Common myeloid progenitor, CD34-positive (primary cell): Measurements from ENCODE around the gene INPP5D.

Experiments
- CTCF ChIA-PET: fragments of 350-600 bp; sonication (Branson Sonifier 250); formaldehyde crosslinking; loops from one replicate; lab custom pipeline; 2021; ENCODE audit warnings: antibody characterized with exemption; lab: Charles Lee
- POLR2A ChIA-PET: fragments of 350-600 bp; sonication (Branson Sonifier 250); formaldehyde crosslinking; loops from one replicate; lab custom pipeline; 2021; ENCODE audit warnings: antibody characterized with exemption; lab: Charles Lee
- DNase-seq, 3 donors: peaks; one replicate each; pipeline versions ENCODE4 v3.0.0 to v3.0.0-alpha.2; 2013
- H3K27ac ChIP-seq, 2 experiments: 1 replicate in 1 of 2; 2 replicates in 1 of 2; pipeline ENCODE4 v1.7.0; 2013; ENCODE audit warnings: inconsistent platforms in 2 of 2, low read length in 2 of 2, mild to moderate bottlenecking in 2 of 2, low read depth in 1 of 2, moderate library complexity in 1 of 2; ENCODE audit not compliant: severe bottlenecking in 2 of 2, insufficient read depth in 1 of 2, poor library complexity in 1 of 2
- H3K27me3 ChIP-seq, 5 experiments: replicated peaks in 2 of 5; 1 replicate in 3 of 5; 2 replicates in 2 of 5; pipeline versions ENCODE4 v1.6.1 to v1.7.0; 2013; ENCODE audit warnings: low read length in 4 of 5, mild to moderate bottlenecking in 2 of 5, moderate library complexity in 2 of 5, inconsistent platforms in 1 of 5; ENCODE audit not compliant: insufficient read depth in 5 of 5, control insufficient read depth in 4 of 5
- H3K36me3 ChIP-seq, 4 experiments: 1 replicate in 2 of 4; 2 replicates in 2 of 4; pipeline versions ENCODE4 v1.6.1 to v1.7.0; 2013; ENCODE audit warnings: low read length in 3 of 4, control low read depth in 1 of 4, mild to moderate bottlenecking in 1 of 4; ENCODE audit not compliant: control insufficient read depth in 4 of 4, insufficient read depth in 4 of 4
- H3K4me1 ChIP-seq, 4 experiments: 1 replicate in 3 of 4; 2 replicates in 1 of 4; pipeline versions ENCODE4 v1.6.1 to v1.7.1; 2013; ENCODE audit warnings: low read length in 3 of 4, mild to moderate bottlenecking in 3 of 4, control low read depth in 1 of 4, inconsistent platforms in 1 of 4, moderate library complexity in 1 of 4; ENCODE audit not compliant: control insufficient read depth in 4 of 4, insufficient read depth in 4 of 4; ENCODE audit errors: control extremely low read depth in 1 of 4
- H3K4me3 ChIP-seq, 7 experiments: 1 replicate in 4 of 7; 2 replicates in 3 of 7; pipeline versions ENCODE4 v1.5.1 to v1.7.0; 2013; ENCODE audit warnings: mild to moderate bottlenecking in 7 of 7, low read length in 6 of 7, moderate library complexity in 6 of 7, inconsistent platforms in 2 of 7, low read depth in 2 of 7, control low read depth in 1 of 7; ENCODE audit not compliant: insufficient read depth in 4 of 7, control insufficient read depth in 1 of 7; ENCODE audit errors: extremely low read depth in 1 of 7
- H3K9me3 ChIP-seq, 5 experiments: 1 replicate in 4 of 5; 2 replicates in 1 of 5; pipeline versions ENCODE4 v1.6.1 to v1.7.1; 2013; ENCODE audit warnings: low read length in 4 of 5, mild to moderate bottlenecking in 2 of 5, inconsistent platforms in 1 of 5, low read depth in 1 of 5, moderate library complexity in 1 of 5; ENCODE audit not compliant: control insufficient read depth in 4 of 5, insufficient read depth in 2 of 5; ENCODE audit errors: control extremely low read depth in 1 of 5
- WGBS: methylation state at CpG from one replicate; pipeline ENCODE4 v1.1.5; 2013; ENCODE audit not compliant: insufficient coverage; 5-methylcytosine and 5-hydroxymethylcytosine counted together

The INPP5D gene

DNA sequence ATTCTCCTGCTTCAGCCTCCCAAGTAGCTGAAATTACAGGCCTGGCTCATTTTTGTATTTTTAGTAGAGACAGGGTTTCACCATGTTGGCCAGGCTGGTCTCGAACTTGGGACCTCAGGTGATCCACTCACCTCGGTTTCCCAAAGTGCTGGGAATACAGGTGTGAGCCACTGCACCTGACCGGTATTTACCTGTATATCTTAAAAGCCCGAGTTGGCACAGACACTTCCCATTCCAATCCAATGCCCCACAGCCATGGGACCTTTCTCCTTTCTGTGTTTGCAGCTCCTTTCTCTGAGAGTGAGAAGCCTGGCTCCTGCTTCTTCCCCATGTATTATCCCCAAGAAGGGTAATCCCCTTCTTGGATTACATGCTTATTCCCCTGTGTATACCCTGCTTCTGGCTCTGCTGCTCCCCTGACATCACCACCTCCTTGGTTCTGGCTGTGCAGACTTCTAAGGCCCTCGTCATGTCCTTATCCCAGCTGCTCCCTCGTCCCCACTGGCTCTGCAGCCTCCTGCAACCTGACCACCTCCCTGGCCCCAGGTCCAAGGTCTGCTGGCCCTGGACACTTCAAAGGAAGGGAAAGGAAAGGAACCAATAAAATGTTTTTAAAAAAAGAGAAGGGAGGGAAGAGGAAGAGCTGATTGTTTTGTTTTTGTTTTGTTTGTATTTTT, 52.8 kb downstream of the INPP5D start:
- POLR2A ChIA-PET, result no interaction called here
- H3K4me1 ChIP-seq, result peaks cover 4 to 47% (median 26%) of the 10 kb centered on the region in 4 experiments
- H3K27me3 ChIP-seq, result no peaks in the 10 kb centered on the region
- 88% methylated on average over 5 of the region's 6 CpGs for WGBS
- no peak overlapping the region for H3K4me3 ChIP-seq
- CTCF ChIA-PET, result interaction anchor here (1.1 to 1.9 kb wide), 4 partner anchors 8 to 18 kb away, joined by 3 to 11 read pairs (median 6); no protein-coding TSS in a partner anchor
- no peaks in the 10 kb centered on the region for H3K9me3 ChIP-seq
- peaks cover 10 to 36% (median 24%) of the 10 kb centered on the region in 4 experiments for H3K36me3 ChIP-seq
- peak overlapping the region in 1 of 2 experiments; percentile 25 for H3K27ac ChIP-seq
- no peak for DNase-seq

DNA sequence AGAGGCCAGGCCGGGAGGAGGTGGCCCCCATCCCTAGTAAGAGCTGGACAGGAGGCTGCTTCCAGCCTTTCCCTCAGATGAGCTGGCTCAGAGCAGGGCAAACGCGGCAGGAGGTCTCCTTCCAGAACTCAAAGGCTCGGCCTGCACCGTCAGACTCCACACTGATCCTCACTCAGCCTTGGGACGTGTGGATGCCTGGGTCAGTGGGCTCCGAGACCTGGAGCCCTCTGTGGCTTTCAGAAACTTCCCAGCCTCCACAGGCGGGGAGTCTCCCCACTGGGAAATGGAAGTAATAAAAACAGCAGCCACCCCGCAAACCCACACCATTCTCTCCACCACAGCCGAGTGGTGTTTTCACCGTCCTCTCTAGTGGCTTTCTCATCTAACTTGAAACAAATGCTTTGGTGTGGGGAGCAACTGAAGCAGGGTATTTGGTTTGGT, 54.3 kb downstream of the INPP5D start:
- ChIA-PET CTCF (interaction anchor here (0.9 to 1.9 kb wide), 2 partner anchors 15 to 53 kb away, joined by 4 to 11 read pairs; no protein-coding TSS in a partner anchor), POLR2A (interaction anchor here (0.6 kb wide), 1 partner anchor 9 kb away, joined by 3 read pairs; no protein-coding TSS in a partner anchor)

GRCh38 chr2:233115121-233115520, 55.0 kb downstream of the INPP5D start:
- ChIA-PET POLR2A (interaction anchor here (0.6 kb wide), 1 partner anchor 444 kb away, joined by 6 read pairs; no protein-coding TSS in a partner anchor), CTCF (interaction anchor here (1.7 to 1.8 kb wide), 2 partner anchors 13 to 33 kb away, joined by 4 to 5 read pairs; no protein-coding TSS in a partner anchor)
- DNase-seq, result no peak
- peak overlapping the region in 1 of 2 experiments; percentile 29 for H3K27ac ChIP-seq
- WGBS, result 96% methylated on average over 4 of the region's 7 CpGs
- H3K27me3 ChIP-seq, result no peaks in the 10 kb centered on the region
- H3K9me3 ChIP-seq, result no peaks in the 10 kb centered on the region
- H3K4me1 ChIP-seq, result peaks cover 0 to 34% (median 18%) of the 10 kb centered on the region in 4 experiments
- H3K36me3 ChIP-seq, result peaks cover 12 to 49% (median 40%) of the 10 kb centered on the region in 4 experiments
- H3K4me3 ChIP-seq, result no peak overlapping the region

More for the DNA sequence above, 54.3 kb downstream of the INPP5D start:
- H3K27ac ChIP-seq, result peak overlapping the region in 1 of 2 experiments; percentile 53
- WGBS, result 87% methylated on average over 6 of the region's 11 CpGs
- H3K27me3 ChIP-seq, result no peaks in the 10 kb centered on the region
- DNase-seq, result no peak
- peaks cover 0 to 34% (median 18%) of the 10 kb centered on the region in 4 experiments for H3K4me1 ChIP-seq
- H3K4me3 ChIP-seq, result no peak overlapping the region
- no peaks in the 10 kb centered on the region for H3K9me3 ChIP-seq
- peaks cover 12 to 46% (median 33%) of the 10 kb centered on the region in 4 experiments for H3K36me3 ChIP-seq

GRCh38 chr2:233115741-233116140, 55.6 kb downstream of the INPP5D start:
- H3K27ac ChIP-seq, result no peak overlapping the region

DNA sequence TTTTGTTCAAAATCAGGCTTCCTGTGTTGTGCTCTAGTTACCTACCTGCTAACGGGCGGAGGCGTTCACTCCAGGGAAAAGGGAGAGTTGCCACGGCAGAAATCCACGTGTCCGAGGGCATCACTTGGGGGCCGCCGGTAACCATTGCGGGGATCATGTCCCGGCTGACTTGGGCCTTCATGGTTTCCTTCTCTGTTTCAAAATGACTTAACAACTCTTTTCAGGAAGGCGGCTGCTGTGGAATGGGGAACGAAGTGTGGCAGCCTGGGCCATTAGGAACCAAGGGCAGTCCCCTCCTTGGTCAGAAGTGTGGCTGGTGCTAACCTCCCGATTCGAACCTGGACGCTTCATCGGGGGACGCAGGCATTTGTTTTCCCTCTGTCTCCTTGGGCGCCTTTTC, 56.8 kb downstream of the INPP5D start:
- Histone ChIP-seq H3K27me3 (no peaks in the 10 kb centered on the region), H3K4me3 (no peak overlapping the region), H3K27ac (peak overlapping the region in 1 of 2 experiments; percentile 49), H3K4me1 (peaks cover 0 to 27% (median 17%) of the 10 kb centered on the region in 4 experiments), H3K9me3 (no peaks in the 10 kb centered on the region), H3K36me3 (peaks cover 12 to 47% (median 40%) of the 10 kb centered on the region in 4 experiments)
- ChIA-PET POLR2A (interaction anchor here (1.2 kb wide), 1 partner anchor 12 kb away, joined by 3 read pairs; no protein-coding TSS in a partner anchor), CTCF (interaction anchor here (1.1 to 1.8 kb wide), 4 partner anchors 20 to 60 kb away, joined by 3 to 4 read pairs (median 4); no protein-coding TSS in a partner anchor)
- whole genome bisulfite sequencing, result 60% methylated on average over 14 of the region's 18 CpGs
- DNase-seq, result peak in 2 of 3 donors; percentile 20 to 30

More at GRCh38 chr2:233115741-233116140, 55.6 kb downstream of the INPP5D start:
- H3K4me3 ChIP-seq, result no peak overlapping the region
- ChIA-PET POLR2A (interaction anchor here (0.6 to 1.2 kb wide), 2 partner anchors 13 to 445 kb away, joined by 3 to 6 read pairs; no protein-coding TSS in a partner anchor), CTCF (interaction anchor here (0.7 to 1.8 kb wide), 6 partner anchors 13 to 116 kb away, joined by 3 to 5 read pairs (median 4); no protein-coding TSS in a partner anchor)
- no peaks in the 10 kb centered on the region for H3K9me3 ChIP-seq
- WGBS, result 84% methylated on average over 2 of the region's 2 CpGs
- peaks cover 0 to 30% (median 18%) of the 10 kb centered on the region in 4 experiments for H3K4me1 ChIP-seq
- no peak for DNase-seq
- no peaks in the 10 kb centered on the region for H3K27me3 ChIP-seq
- peaks cover 12 to 50% (median 40%) of the 10 kb centered on the region in 4 experiments for H3K36me3 ChIP-seq

GRCh38 chr2:233117351-233117750, 57.2 kb downstream of the INPP5D start:
- peak in 1 of 3 donors; percentile 10 for DNase-seq
- H3K36me3 ChIP-seq, result peaks cover 12 to 51% (median 44%) of the 10 kb centered on the region in 4 experiments
- H3K27ac ChIP-seq, result peak overlapping the region in 1 of 2 experiments; percentile 49
- H3K27me3 ChIP-seq, result no peaks in the 10 kb centered on the region
- WGBS, result 85% methylated on average over 10 of the region's 13 CpGs
- ChIA-PET POLR2A (no interaction called here), CTCF (interaction anchor here (1.1 to 1.8 kb wide), 2 partner anchors 15 to 58 kb away, joined by 3 to 4 read pairs; no protein-coding TSS in a partner anchor)
- H3K9me3 ChIP-seq, result no peaks in the 10 kb centered on the region
- H3K4me1 ChIP-seq, result peaks cover 0 to 27% (median 17%) of the 10 kb centered on the region in 4 experiments
- H3K4me3 ChIP-seq, result no peak overlapping the region
